GM18505 (cell line): ENCODE measurements around the gene CSGALNACT2.

Source experiments
- ATAC-seq: cut with Tn5 transposase; IDR thresholded peaks from one replicate; pipeline ENCODE4 v1.9.1; 2021; ENCODE audit not compliant: unreplicated experiment
- POLR2A ChIP-seq: IDR thresholded peaks from 4 replicates; pipeline ENCODE4 v1.6.1; 2011; ENCODE audit warnings: borderline replicate concordance; ENCODE audit not compliant: insufficient read depth, insufficient read length; ENCODE audit errors: extremely low read depth

CSGALNACT2 gene

GRCh38 chr10:43204042-43204942, 66.0 kb downstream of the CSGALNACT2 start:
- no peak for TF ChIP-seq POLR2A
- peak; percentile 2 for ATAC-seq

GRCh38 chr10:43204943-43205671, 66.9 kb downstream of the CSGALNACT2 start:
- TF ChIP-seq POLR2A: no peak
- peak; percentile 66 for ATAC-seq

- no peak for TF ChIP-seq POLR2A
- ATAC-seq: no peak
These were observed 67.6 kb downstream of the CSGALNACT2 start for GRCh38 chr10:43205681-43206390.

GRCh38 chr10:43206391-43207235, 68.4 kb downstream of the CSGALNACT2 start:
- no peak for ATAC-seq
- TF ChIP-seq POLR2A: no peak

- ATAC-seq: no peak
These were observed 70.2 kb downstream of the CSGALNACT2 start for GRCh38 chr10:43208147-43209073.

GRCh38 chr10:43209074-43209455, 70.8 kb downstream of the CSGALNACT2 start:
- no peak for ATAC-seq
- no peak for TF ChIP-seq POLR2A

More at GRCh38 chr10:43208147-43209073, 70.2 kb downstream of the CSGALNACT2 start:
- TF ChIP-seq POLR2A: no peak

- no peak for ATAC-seq
- TF ChIP-seq POLR2A: no peak
These were observed 71.5 kb downstream of the CSGALNACT2 start for GRCh38 chr10:43209651-43210141.

GRCh38 chr10:43210556-43210955, 72.3 kb downstream of the CSGALNACT2 start:
- ATAC-seq: no peak
- TF ChIP-seq POLR2A: no peak

GRCh38 chr10:43211030-43211429, 72.8 kb downstream of the CSGALNACT2 start:
- no peak for TF ChIP-seq POLR2A
- ATAC-seq: no peak

GRCh38 chr10:43211431-43212042, 73.3 kb downstream of the CSGALNACT2 start:
- no peak for TF ChIP-seq POLR2A
- no peak for ATAC-seq
